ENCODE results near the gene AGTR1. TPM values are rescaled to one million over a fixed set of nuclear protein-coding genes. Genes with fewer than 3 reads are reported as not detected.

Gene AGTR1
- total and polyA plus RNA-seq, 2 experiments from 2014 or later = 6.1 to 8.0 TPM

GRCh38 chr3:148681080-148681479 is 16.6 kb upstream of the AGTR1 start:
- 73% methylated on average over 1 of the region's 1 CpG for WGBS (ENCODE audit: low lambda C conversion rate, missing lambda C conversion rate)
- H3K4me3 ChIP-seq = no peak overlapping the region
- no peak for DNase-seq (ENCODE audit: low spot score)
- no peaks in the 10 kb centered on the region for H3K27me3 ChIP-seq
- H3K79me2 ChIP-seq = no peaks in the 10 kb centered on the region
- no peak for TF ChIP-seq EZH2phosphoT487 (IDR thresholded peaks at IDR 0.05; ENCODE audit: low read depth, severe bottlenecking, unreplicated experiment)
- TF ChIP-seq EZH2 (IDR thresholded peaks at IDR 0.05; ENCODE audit: borderline replicate concordance) = no peak
- TF ChIP-seq CTCF (IDR thresholded peaks at IDR 0.05; ENCODE audit: poor library complexity) = no peak
- no peaks in the 10 kb centered on the region for H3K9me2 ChIP-seq (replicated peaks; ENCODE audit: insufficient read depth)
- no peak overlapping the region for H3K27ac ChIP-seq
- H4K20me1 ChIP-seq (ENCODE audit: insufficient read depth, poor library complexity, severe bottlenecking) = no peaks in the 10 kb centered on the region
- H3K36me3 ChIP-seq (replicated peaks; ENCODE audit: insufficient read depth, low read depth) = no peaks in the 10 kb centered on the region
- H3K9me3 ChIP-seq (ENCODE audit: low read depth) = no peaks in the 10 kb centered on the region
- H3K4me1 ChIP-seq (ENCODE audit: insufficient read depth) = no peaks in the 10 kb centered on the region
- H3K4me2 ChIP-seq = no peak overlapping the region
- H2AFZ ChIP-seq = no peak overlapping the region

GRCh38 chr3:148682997-148683396 is 14.7 kb upstream of the AGTR1 start:
- no peaks in the 10 kb centered on the region for H3K9me3 ChIP-seq (ENCODE audit: low read depth)
- 86% methylated on average over 3 of the region's 3 CpGs for WGBS (ENCODE audit: low lambda C conversion rate, missing lambda C conversion rate)
- TF ChIP-seq CTCF (IDR thresholded peaks at IDR 0.05; ENCODE audit: poor library complexity) = no peak
- no peak for TF ChIP-seq EZH2phosphoT487 (IDR thresholded peaks at IDR 0.05; ENCODE audit: low read depth, severe bottlenecking, unreplicated experiment)
- TF ChIP-seq EZH2 (IDR thresholded peaks at IDR 0.05; ENCODE audit: borderline replicate concordance) = no peak

GRCh38 chr3:148694116-148694515 is 3.6 kb upstream of the AGTR1 start:
- H3K36me3 ChIP-seq (replicated peaks; ENCODE audit: insufficient read depth, low read depth) = no peaks in the 10 kb centered on the region
- H3K27ac ChIP-seq = no peak overlapping the region
- H3K4me2 ChIP-seq = no peak overlapping the region
- no peaks in the 10 kb centered on the region for H3K9me2 ChIP-seq (replicated peaks; ENCODE audit: insufficient read depth)
- no peak overlapping the region for H3K4me3 ChIP-seq
- H2AFZ ChIP-seq = no peak overlapping the region
- no peaks in the 10 kb centered on the region for H4K20me1 ChIP-seq (ENCODE audit: insufficient read depth, poor library complexity, severe bottlenecking)
- H3K27me3 ChIP-seq = peaks cover 26% of the 10 kb centered on the region
- H3K9me3 ChIP-seq (ENCODE audit: low read depth) = no peaks in the 10 kb centered on the region
- 56% methylated on average over 1 of the region's 1 CpG for WGBS (ENCODE audit: low lambda C conversion rate, missing lambda C conversion rate)
- TF ChIP-seq EZH2 (IDR thresholded peaks at IDR 0.05; ENCODE audit: borderline replicate concordance) (no peak), CTCF (IDR thresholded peaks at IDR 0.05; ENCODE audit: poor library complexity) (no peak), EZH2phosphoT487 (IDR thresholded peaks at IDR 0.05; ENCODE audit: low read depth, severe bottlenecking, unreplicated experiment) (no peak)
- H3K79me2 ChIP-seq = no peaks in the 10 kb centered on the region
- H3K4me1 ChIP-seq (ENCODE audit: insufficient read depth) = no peaks in the 10 kb centered on the region
- DNase-seq (ENCODE audit: low spot score) = no peak

More at GRCh38 chr3:148682997-148683396, 14.7 kb upstream of the AGTR1 start:
- no peak overlapping the region for H3K27ac ChIP-seq
- H3K27me3 ChIP-seq = no peaks in the 10 kb centered on the region
- H3K79me2 ChIP-seq = no peaks in the 10 kb centered on the region
- no peak overlapping the region for H3K4me3 ChIP-seq
- no peaks in the 10 kb centered on the region for H3K9me2 ChIP-seq (replicated peaks; ENCODE audit: insufficient read depth)
- H2AFZ ChIP-seq = no peak overlapping the region
- DNase-seq (ENCODE audit: low spot score) = no peak
- no peaks in the 10 kb centered on the region for H4K20me1 ChIP-seq (ENCODE audit: insufficient read depth, poor library complexity, severe bottlenecking)
- no peaks in the 10 kb centered on the region for H3K4me1 ChIP-seq (ENCODE audit: insufficient read depth)
- no peaks in the 10 kb centered on the region for H3K36me3 ChIP-seq (replicated peaks; ENCODE audit: insufficient read depth, low read depth)
- no peak overlapping the region for H3K4me2 ChIP-seq
